MM.1S (cell line): ENCODE data around the gene CORO1C.

Source experiments
- DNase-seq: peaks from one replicate; pipeline ENCODE4 v3.0.0-alpha.2; 2015
- H2AFZ ChIP-seq: fragments of 300-600 bp; sonication (generic); 2 replicates; pipeline ENCODE4 v1.6.0; 2016; ENCODE audit warnings: antibody characterized with exemption, low read length
- H3F3A ChIP-seq: fragments of 300-600 bp; sonication (generic); 2 replicates; pipeline ENCODE4 v1.6.1; 2016; ENCODE audit warnings: mild to moderate bottlenecking, antibody characterized with exemption, low read length, moderate library complexity, mixed read lengths; ENCODE audit not compliant: insufficient read depth
- H3K27ac ChIP-seq: fragments of 300-600 bp; sonication (generic); 2 replicates; pipeline ENCODE4 v1.5.1; 2016; ENCODE audit warnings: mild to moderate bottlenecking, low read length
- H3K27me3 ChIP-seq: fragments of 300-600 bp; sonication (generic); replicated peaks from 2 replicates; pipeline ENCODE4 v1.6.0; 2016; ENCODE audit warnings: low read length; ENCODE audit not compliant: insufficient read depth
- H3K36me3 ChIP-seq: fragments of 300-600 bp; sonication (generic); replicated peaks from 2 replicates; pipeline ENCODE4 v1.6.1; 2016; ENCODE audit warnings: mild to moderate bottlenecking, low read length, mixed read lengths; ENCODE audit not compliant: insufficient read depth
- H3K4me1 ChIP-seq: fragments of 300-600 bp; sonication (generic); 2 replicates; pipeline ENCODE4 v1.6.1; 2016; ENCODE audit warnings: low read length, mixed read lengths
- H3K4me2 ChIP-seq: fragments of 300-600 bp; sonication (generic); 2 replicates; pipeline ENCODE4 v1.6.0; 2016; ENCODE audit warnings: low read depth, low read length
- H3K4me3 ChIP-seq: fragments of 300-600 bp; sonication (generic); 2 replicates; pipeline ENCODE4 v1.5.1; 2016; ENCODE audit warnings: low read length, mixed read lengths
- H3K79me2 ChIP-seq: fragments of 300-600 bp; sonication (generic); 2 replicates; pipeline ENCODE4 v1.6.1; 2016; ENCODE audit warnings: mixed run types, low read length, mixed read lengths
- H3K9ac ChIP-seq: fragments of 300-600 bp; sonication (generic); 2 replicates; pipeline ENCODE4 v1.6.1; 2016; ENCODE audit warnings: low read length, mixed read lengths
- H3K9me2 ChIP-seq: fragments of 300-600 bp; sonication (generic); replicated peaks from 2 replicates; pipeline ENCODE4 v1.6.1; 2016; ENCODE audit warnings: mild to moderate bottlenecking, low read length, mixed read lengths; ENCODE audit not compliant: insufficient read depth
- H3K9me3 ChIP-seq: fragments of 300-600 bp; sonication (generic); replicated peaks from 2 replicates; pipeline ENCODE4 v1.6.1; 2016; ENCODE audit warnings: mild to moderate bottlenecking, low read length, mixed read lengths; ENCODE audit not compliant: insufficient read depth
- H4K20me1 ChIP-seq: fragments of 300-600 bp; sonication (generic); 2 replicates; pipeline ENCODE4 v1.6.1; 2016; ENCODE audit warnings: mild to moderate bottlenecking, low read length, moderate library complexity, mixed read lengths; ENCODE audit not compliant: insufficient read depth
- CTCF ChIP-seq: fragments of 300-600 bp; sonication (generic); IDR thresholded peaks from 2 replicates; pipeline ENCODE4 v1.5.1; 2016; ENCODE audit warnings: antibody characterized with exemption, low read length, mixed read lengths
- EZH2 ChIP-seq: fragments of 300-600 bp; sonication (generic); optimal IDR thresholded peaks from 2 replicates; pipeline ENCODE3; 2017; ENCODE audit warnings: low read depth, mild to moderate bottlenecking, antibody characterized with exemption, low read length, mixed read lengths
- EZH2phosphoT487 ChIP-seq: fragments of 300-600 bp; sonication (generic); IDR thresholded peaks from 2 replicates; pipeline ENCODE4 v1.6.1; 2018; ENCODE audit warnings: antibody characterized with exemption, low read length

CORO1C gene

GRCh38 chr12:108638141-108638827, 93.0 kb downstream of the CORO1C start:
- Histone ChIP-seq H3F3A (peaks cover 79% of the 10 kb centered on the region), H3K9me3 (no peaks in the 10 kb centered on the region), H3K4me2 (no peak overlapping the region), H3K79me2 (peaks cover 51% of the 10 kb centered on the region), H4K20me1 (no peaks in the 10 kb centered on the region), H3K27ac (peak overlapping the region; percentile 99; the same call in 1 of the 2 replicates), H3K36me3 (no peaks in the 10 kb centered on the region), H3K27me3 (no peaks in the 10 kb centered on the region), H3K9ac (no peak overlapping the region), H3K4me1 (peaks cover 57% of the 10 kb centered on the region), H2AFZ (no peak overlapping the region), H3K4me3 (no peak overlapping the region), H3K9me2 (no peaks in the 10 kb centered on the region)
- no peak for DNase-seq
- TF ChIP-seq EZH2 (no peak), EZH2phosphoT487 (no peak), CTCF (no peak)

GRCh38 chr12:108637222-108637971, 93.9 kb downstream of the CORO1C start:
- no peaks in the 10 kb centered on the region for H3K9me3 ChIP-seq
- H3K4me1 ChIP-seq: peaks cover 54% of the 10 kb centered on the region
- peak overlapping the region; percentile 99 for H3K27ac ChIP-seq
- H3K9ac ChIP-seq: peak overlapping the region; percentile 99
- H3K36me3 ChIP-seq: no peaks in the 10 kb centered on the region
- no peak for TF ChIP-seq EZH2
- TF ChIP-seq EZH2phosphoT487: no peak
- no peak for TF ChIP-seq CTCF
- H4K20me1 ChIP-seq: no peaks in the 10 kb centered on the region
- peak; percentile 43 for DNase-seq
- peaks cover 56% of the 10 kb centered on the region for H3K79me2 ChIP-seq
- peak overlapping the region; percentile 83 for H3K4me2 ChIP-seq
- no peaks in the 10 kb centered on the region for H3K9me2 ChIP-seq
- no peaks in the 10 kb centered on the region for H3K27me3 ChIP-seq
- peaks cover 86% of the 10 kb centered on the region for H3F3A ChIP-seq
- H2AFZ ChIP-seq: no peak overlapping the region
- peak overlapping the region; percentile 46 for H3K4me3 ChIP-seq

GRCh38 chr12:108635997-108636808, 95.1 kb downstream of the CORO1C start:
- peak; percentile 69 for DNase-seq
- Histone ChIP-seq H4K20me1 (no peaks in the 10 kb centered on the region), H3K9ac (peak overlapping the region; percentile 99), H3K4me3 (peak overlapping the region; percentile 45), H3K27me3 (no peaks in the 10 kb centered on the region), H2AFZ (no peak overlapping the region), H3K36me3 (no peaks in the 10 kb centered on the region), H3K79me2 (peaks cover 62% of the 10 kb centered on the region), H3F3A (peaks cover 89% of the 10 kb centered on the region), H3K4me1 (peaks cover 48% of the 10 kb centered on the region), H3K27ac (peak overlapping the region; percentile 99), H3K9me2 (no peaks in the 10 kb centered on the region), H3K9me3 (no peaks in the 10 kb centered on the region), H3K4me2 (peak overlapping the region; percentile 50)
- TF ChIP-seq EZH2 (no peak), CTCF (no peak), EZH2phosphoT487 (no peak)
